Retinal pigment epithelial cell (primary cell): ENCODE measurements around the gene RASL11B.
A peak's percentile ranks its signal among the peaks of the same experiment; 100 is the strongest.
"Not testable (repeated sequence)": the region's sequence is repeated elsewhere in the genome, so short reads cannot be mapped to it uniquely, and the experiment has no call there.

Experiments used
- DNase-seq: peaks from one replicate; pipeline ENCODE4 v3.0.0-alpha.2; 2010; ENCODE audit warnings: low read depth
- H3K4me3 ChIP-seq: 2 replicates; pipeline ENCODE4 v1.5.1; 2011; ENCODE audit warnings: mild to moderate bottlenecking, low read length, control low read depth, moderate library complexity
- TF ChIP-seq, protein P1 (sequence below): conservative IDR thresholded peaks from 2 replicates; pipeline ENCODE4 v1.5.1; 2011; ENCODE audit warnings: low read depth, low read length, control low read depth, inconsistent platforms

The RASL11B gene

GRCh38 chr4:52824603-52825459 lies 37.3 kb upstream of the RASL11B start:
- no peak overlapping the region for H3K4me3 ChIP-seq
- TF ChIP-seq, protein P1, sequence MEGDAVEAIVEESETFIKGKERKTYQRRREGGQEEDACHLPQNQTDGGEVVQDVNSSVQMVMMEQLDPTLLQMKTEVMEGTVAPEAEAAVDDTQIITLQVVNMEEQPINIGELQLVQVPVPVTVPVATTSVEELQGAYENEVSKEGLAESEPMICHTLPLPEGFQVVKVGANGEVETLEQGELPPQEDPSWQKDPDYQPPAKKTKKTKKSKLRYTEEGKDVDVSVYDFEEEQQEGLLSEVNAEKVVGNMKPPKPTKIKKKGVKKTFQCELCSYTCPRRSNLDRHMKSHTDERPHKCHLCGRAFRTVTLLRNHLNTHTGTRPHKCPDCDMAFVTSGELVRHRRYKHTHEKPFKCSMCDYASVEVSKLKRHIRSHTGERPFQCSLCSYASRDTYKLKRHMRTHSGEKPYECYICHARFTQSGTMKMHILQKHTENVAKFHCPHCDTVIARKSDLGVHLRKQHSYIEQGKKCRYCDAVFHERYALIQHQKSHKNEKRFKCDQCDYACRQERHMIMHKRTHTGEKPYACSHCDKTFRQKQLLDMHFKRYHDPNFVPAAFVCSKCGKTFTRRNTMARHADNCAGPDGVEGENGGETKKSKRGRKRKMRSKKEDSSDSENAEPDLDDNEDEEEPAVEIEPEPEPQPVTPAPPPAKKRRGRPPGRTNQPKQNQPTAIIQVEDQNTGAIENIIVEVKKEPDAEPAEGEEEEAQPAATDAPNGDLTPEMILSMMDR, result no peak
- peak; percentile 91 for DNase-seq

DNA sequence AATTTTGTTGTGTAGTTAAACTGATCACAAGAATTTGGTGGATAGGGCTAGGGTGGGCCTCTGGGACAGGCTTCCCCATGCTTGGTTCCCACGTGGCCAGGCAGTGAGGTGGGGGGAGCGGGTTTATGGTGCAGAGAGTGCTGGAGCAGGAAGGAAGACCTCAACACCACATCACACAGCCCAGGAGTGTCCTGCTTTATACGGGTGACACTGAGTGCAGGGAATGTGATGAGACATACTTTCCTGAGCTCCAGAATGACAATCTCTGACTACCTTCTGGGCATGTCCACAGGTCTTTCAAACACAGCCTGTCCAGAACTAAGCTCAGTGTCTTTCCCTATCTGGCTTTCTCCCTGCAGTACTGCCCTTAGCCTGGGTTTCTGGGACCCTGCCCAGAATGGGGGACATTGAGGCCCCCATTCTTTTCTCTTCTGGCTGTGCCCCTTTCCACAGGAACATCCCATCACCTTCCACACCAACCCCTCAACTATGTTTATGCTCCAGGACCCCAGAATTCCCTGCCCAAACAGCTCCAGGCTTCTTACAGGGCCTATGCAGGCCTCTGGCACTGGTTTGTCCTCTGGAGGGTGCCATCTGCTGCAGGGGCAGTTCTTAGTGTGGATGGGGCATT lies 36.5 kb upstream of the RASL11B start:
- TF ChIP-seq, protein P1, result no peak
- DNase-seq, result no peak
- H3K4me3 ChIP-seq, result no peak overlapping the region

GRCh38 chr4:52833941-52834525 lies 28.1 kb upstream of the RASL11B start:
- no peak overlapping the region for H3K4me3 ChIP-seq
- peak; percentile 43 for DNase-seq
- TF ChIP-seq, protein P1, result no peak

DNA sequence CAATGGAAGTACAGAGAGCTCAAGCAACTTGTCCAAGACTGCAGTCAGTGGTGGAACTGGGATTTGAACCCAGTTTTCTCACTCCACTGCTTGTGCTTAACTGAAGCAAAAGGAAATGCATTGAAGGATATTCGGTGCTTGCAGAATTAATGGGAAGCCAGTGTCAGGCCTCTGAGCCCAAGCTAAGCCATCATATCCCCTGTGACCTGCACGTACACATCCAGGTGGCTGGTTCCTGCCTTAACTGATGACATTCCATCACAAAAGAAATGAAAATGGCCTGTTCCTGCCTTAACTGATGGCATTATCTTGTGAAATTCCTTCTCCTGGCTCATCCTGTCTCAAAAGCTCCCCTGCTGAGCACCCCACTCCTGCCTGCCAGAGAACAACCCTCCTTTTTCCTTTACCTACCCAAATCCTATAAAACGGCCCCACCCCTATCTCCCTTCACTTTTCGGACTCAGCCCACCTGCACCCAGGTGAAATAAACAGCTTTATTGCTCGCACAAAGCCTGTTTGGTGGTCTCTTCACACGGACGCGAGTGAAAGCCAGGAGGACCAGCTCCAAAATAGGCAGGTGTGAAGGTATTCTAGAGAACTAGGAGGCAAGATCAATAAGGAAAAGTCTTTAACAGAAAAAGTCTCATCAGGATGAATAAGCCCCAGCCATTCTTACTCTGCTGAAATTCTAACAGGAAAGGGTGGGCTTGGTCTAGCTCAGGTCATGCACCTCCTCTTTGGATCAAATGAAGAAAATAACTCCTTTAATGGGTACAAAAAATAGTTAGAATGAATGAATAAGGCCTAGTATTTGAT lies 27.3 kb upstream of the RASL11B start:
- H3K4me3 ChIP-seq, DNase-seq: not testable (repeated sequence)

GRCh38 chr4:52836120-52836519 lies 26.0 kb upstream of the RASL11B start:
- DNase-seq, result no peak
- no peak overlapping the region for H3K4me3 ChIP-seq
- TF ChIP-seq, protein P1, result no peak

DNA sequence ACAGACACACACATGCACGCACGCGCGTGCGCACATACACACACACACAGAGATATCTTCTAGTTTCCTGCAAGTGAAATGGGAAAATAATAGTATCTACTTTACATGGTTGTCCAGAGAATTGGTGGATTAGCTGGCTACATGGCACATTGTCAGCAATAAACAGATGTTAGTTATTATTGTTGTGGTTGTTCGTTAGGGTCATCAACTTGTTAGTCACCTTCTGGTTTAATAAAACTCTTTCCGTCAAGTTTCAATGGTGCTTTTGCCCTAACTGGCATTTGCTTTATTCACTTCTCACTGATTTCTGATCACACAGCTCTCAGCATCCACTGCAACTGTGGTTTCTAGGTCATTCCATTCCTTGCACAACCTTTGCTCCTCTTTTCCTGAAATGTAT lies 25.4 kb upstream of the RASL11B start:
- TF ChIP-seq, protein P1, result no peak
- no peak for DNase-seq
- no peak overlapping the region for H3K4me3 ChIP-seq
